GM19035 (cell line): ENCODE measurements around the gene PIGK.

Experiments used
- ATAC-seq: cut with Tn5 transposase; IDR thresholded peaks from one replicate; pipeline ENCODE4 v1.9.1; 2021; ENCODE audit not compliant: unreplicated experiment

Gene PIGK

DNA sequence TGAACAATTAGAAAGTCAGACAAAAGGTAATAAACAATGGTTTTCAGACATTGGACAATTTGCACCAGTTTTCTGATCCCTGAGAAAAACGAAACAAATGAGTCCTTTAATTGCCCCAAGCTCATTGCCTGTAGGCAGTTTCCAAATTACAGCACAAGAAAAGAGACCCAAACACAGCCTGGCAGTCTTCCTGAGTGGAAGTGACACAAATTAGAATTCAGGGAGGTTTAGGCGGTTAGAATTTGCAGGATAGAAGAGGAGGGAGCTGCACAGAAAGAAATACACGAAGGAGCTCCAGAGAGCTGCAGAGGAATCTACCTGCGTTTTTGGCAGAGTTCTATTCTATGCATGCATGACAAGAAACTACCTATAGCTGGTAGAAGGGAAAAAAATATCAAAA is 115.7 kb downstream of the PIGK start:
- ATAC-seq: no peak

DNA sequence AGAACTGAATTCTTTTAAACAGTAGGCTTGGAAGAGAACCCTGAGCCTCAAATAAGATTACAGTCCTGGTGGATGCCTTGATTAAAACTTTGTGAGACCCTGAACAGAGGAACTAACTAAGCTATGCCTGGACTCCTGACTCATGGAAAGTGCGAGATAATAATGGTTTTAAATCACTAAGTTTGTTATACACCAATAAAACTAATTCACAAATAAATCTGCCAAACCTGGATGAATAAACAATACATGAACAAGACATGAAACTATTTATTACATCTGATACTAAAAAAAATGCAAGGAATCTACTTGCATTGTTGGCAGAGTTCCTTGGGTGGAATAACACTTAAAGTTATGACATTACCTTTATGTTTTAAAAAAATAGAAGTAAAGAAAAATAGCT is 118.4 kb downstream of the PIGK start:
- ATAC-seq: no peak

DNA sequence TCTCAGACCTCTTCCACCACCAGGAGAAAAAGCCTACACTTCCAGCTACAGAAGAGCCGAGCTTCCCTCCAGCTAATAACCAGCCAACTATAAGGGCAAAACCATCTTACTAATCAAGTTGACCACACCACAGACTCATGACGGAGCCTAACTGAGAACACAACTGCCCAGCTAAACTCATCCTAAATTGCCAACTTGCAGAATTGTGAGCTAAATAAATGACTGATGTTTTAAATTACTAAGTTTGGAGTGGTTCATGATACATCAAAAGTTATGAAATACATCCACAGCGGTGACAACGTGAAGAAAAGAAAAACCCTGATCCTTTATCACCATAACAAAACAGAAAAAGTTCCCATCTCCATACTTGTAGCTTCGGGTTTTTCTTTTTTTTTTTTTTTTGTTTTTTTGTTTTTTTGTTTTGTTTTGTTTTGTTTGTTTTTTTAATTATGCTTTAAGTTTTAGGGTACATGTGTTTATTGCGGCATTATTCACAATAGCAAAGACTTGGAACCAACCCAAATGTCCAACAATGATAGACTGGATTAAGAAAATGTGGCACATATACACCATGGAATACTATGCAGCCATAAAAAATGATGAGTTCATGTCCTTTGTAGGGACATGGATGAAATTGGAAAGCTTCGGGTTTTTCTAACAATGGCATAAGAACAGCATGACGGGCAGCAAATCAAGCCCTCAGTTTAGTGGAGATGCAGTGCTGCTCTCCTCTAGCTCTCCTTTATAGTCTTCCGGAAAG is 122.6 kb downstream of the PIGK start:
- no peak for ATAC-seq

DNA sequence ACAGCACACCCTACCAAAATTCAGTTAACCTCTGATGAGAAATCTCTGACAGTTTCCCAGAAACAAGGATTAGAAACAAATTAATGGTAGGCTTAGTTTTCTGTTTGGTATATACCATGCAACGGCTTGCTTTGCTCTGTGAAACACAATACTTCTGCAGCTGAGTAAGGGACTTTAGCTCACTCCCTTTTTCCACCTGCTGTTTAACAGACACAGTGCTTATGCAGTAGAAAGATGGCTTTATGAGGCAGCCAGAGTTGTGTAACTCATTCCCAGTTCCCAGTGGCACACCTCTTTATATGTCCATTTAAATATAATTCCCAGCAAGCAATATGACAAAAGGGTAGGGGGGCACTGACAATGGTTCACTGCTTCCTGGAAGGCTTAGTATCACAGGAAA is 124.0 kb downstream of the PIGK start:
- no peak for ATAC-seq

DNA sequence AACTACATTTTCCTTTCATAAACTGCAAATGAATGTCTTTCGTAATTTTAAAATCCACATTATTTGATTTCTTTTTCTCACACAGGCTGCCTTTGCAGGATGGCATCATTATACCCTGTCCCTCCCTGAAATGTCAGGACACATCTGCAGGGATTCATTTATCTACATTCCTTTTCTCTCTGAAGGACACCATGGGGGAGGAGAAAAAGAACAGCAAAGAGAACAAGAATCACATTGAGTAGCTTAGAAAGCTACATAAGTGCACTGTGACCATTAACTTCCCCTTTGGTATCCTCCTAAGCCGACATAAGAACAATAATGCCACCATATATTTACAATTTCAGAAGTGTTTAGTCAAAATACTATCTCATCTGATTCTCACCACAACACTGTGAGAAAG is 129.5 kb downstream of the PIGK start:
- no peak for ATAC-seq

DNA sequence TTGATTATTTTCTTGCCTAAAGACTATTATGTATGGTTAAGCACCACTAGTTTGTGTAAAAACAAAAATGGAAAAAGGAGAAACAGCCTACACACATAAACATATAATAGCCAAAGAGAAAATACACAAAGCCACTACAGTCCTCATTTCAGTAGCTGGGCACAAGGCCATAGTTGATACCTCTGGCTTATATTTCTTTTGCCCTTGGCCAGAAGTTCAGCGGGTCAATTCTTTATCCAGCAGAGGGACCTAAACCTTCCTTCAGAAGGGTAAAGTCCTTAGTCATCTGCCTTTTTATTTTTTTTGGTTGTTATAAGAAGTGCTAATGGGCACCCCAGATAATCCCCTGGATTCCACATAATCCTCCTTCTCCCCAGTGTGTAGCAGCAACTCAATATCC is 134.1 kb downstream of the PIGK start:
- no peak for ATAC-seq

DNA sequence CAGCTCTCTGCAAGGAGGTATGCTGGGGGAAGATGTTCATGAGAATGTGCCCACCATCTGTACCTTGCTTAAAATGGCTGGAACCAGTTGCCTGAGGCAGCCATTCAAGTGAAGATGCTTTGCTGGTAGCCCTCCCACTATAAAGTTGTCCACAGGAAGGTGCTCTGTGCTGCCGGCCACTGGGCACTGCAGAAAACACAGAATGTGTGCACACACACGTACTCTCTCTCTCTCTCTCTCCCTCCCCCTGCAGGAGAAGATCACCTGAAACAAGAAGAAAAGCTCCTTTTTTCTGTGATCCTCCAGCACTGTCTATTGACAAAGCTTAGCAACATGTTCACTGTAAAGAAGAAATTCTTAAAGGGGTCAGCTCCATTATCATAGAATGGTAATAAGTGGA is 134.8 kb downstream of the PIGK start:
- ATAC-seq: no peak

DNA sequence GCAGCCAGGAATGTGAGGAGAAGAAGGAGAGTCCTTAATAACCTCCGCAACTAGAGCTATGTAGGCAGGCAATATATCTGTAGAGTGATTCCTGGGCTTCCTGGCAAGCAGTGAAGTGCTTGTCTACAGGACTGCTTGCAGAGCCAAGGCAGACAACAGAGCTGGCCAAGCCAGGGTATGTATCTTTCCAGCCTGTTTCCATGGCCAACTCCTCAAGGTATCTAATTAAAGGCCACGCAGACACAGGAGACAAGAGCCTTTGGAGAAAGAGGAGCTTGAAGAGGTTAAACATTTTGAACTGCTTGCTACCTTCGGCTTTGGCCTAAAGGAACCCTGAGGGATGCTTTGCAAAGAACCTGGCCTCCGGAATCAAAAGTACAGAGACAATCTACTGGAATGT is 137.4 kb downstream of the PIGK start:
- ATAC-seq: no peak

DNA sequence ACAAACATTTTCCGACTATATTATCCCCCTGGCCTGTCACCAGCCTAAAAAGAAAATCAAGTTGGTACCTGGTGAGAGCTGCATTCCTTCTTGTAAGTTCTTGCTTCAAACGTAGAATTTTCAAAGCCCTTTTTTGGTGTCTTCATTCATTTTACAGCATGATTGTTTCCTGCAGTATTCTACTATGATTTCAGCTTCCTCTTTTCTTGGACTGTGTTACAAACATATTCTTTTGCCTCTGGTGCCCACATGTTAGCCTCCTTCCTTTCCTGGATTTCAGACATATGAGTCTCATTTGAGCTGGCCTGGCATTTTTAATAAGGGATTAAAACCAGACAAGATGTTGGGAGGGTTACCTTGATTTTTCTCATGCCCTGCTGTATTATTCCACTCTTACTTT is 142.5 kb downstream of the PIGK start:
- ATAC-seq: no peak

DNA sequence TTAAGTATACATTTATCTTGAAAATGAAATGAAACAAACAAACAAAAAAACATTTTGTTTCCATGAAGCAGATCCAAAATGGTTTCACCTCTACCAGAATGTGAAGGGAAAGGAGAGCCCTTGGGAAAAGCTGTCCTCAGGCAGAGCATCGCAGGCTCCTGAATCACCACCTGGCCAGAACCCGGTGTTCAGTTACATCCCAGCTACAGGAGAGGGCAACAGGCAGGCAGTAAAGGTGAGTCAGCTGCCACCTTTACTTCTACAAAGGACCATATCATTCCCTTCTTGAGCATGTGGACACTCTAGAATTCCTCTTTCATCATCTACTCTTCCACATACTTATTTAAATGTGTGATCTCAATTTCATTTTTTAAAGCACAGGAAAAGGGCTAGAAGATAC is 151.2 kb downstream of the PIGK start:
- ATAC-seq: no peak

DNA sequence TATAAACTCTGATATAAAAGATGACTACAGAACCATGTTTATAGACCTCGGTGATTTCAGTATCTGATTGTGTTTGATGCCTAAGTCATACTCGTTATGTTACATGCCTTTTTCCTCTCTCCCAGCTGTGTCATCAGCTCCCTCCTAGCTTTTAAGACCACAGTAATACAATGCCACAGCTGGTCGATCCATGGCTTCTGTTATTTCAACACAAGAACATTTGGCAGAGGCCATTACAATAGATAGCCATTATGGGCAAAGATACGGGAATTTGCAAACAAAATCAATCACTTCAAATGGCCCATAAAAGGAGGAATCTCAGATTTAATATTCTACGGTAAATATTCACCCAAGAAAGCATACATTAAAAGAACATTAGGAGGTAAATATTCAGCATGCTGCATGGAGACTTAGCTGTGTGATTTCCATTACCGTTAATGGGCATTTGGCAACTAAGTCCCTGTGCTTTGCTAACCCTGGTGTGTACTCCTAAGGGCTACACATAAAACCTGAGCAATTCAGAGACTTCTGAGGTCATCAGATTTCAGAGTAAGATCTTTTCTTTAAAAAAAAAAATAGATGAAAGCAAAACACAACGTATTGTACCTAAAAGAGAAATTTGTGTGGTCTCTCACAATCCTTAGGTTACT is 153.4 kb downstream of the PIGK start:
- ATAC-seq: no peak

DNA sequence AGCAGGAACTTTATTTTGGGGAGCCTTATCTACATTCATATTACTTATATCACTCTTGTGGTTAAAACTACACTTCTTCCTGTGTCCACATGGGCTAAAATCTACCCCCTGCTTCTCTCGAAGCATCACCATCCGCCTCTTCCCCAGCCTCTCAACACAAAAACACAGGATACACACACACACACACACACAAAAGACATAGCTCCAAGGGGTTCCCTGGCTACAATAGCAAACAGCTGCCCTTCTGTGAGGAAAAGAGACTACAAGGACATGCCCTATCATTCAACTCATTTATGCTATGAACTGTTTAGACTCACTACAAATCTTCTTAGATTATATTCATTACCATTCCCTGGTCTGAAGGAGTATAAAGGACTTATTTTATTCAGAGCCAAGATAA is 155.0 kb downstream of the PIGK start:
- no peak for ATAC-seq

DNA sequence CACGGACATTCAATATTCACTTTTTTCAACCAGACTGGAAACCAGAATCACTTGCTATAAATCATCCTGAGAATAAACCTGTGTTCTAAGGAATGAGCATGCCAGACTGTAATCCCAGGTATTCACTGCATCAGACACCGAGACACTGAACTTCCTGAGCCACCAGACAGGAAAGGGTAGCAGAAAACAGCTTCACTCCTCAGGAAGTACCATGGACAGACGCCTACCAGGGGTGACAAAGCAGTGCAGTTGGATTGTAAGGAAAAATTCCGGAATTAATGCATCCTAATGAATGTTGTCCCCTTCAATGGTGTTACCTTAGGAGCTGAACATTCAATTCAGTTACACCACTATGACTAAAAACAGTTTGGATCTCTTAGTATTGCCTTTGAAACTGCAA is 156.1 kb downstream of the PIGK start:
- no peak for ATAC-seq

DNA sequence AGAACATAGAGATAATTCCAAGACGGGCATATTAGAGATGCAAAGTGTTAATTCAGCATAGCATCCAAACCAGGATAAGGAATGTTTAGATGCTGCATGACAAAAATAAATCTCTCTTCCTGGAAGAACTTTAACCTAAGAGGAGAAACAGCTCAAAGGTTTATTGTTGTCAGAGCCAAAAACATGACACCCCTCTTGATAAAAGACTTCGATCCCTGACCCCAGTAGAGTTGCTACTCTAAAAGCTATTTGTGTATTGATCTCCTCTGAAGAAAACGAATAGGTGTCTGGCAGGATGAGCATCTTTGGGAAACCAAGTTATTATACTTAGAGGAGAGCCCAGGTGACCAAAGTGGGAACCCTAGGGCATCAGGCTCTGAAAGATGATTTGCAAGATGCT is 158.1 kb downstream of the PIGK start:
- no peak for ATAC-seq

DNA sequence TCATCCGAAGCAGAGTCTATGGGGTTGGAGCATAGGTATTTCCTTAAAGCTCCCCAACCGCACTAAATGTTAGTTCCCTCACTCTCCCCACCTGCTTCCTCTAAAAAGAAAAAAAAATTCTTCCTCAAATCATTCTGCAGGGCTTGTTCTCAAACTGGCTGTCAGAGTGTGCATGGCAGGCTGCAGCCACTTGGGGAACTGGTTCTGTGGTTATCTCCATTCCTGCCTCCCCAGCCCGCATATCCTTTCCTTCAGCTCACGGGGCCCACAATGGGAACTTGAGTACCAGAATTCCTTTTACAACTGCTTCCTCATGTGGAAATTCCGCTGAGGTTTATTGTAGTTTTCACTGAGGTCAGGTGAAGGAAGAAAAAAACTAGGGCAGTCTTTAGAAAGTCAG is 159.2 kb downstream of the PIGK start:
- no peak for ATAC-seq

DNA sequence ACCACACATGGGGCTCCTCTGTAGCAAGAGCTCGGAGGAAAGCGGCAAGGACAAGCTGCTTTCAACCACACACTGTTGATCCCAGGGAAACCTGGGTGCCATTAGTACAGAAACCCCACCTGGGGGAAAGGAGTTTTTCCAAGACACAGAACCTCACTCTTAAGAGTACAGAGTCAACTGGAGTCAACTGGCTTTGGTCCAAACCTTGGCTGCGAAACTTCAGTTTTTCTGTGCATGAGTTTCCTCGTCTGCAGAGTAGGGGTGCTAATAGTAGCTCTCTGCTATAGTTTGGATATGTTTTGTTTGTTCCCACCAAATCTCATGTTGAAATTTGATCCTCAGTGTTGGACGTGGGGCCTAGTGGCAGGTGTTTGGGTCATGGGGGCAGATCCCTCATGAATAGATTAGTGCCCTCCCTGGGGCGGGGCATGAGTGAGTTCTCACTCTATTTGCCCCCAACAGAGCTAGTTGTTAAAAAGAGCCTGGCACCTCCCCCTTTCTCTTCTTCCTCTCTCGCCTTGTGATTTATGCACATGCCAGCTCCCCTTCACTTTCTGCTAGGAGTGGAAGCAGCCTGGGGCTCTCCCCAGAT is 161.1 kb downstream of the PIGK start:
- no peak for ATAC-seq

DNA sequence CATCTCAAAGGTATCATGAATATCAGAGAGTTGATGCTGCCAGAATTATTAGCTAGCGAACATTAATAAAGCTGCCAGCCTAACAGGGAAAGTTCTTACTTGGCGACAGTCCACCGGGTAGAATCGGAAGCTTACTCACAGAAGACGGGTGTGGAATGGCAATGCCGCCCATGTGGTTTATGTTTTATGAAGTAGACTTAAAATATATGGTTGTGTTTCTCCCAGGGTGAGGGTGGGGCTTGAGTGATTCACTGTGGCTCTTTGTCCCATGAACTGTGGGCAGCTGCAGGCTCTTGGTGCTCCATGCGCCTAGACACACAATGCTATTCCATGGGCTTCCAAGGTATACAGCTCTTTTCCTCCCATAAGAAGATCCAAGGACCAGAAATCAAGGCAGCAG is 162.7 kb downstream of the PIGK start:
- no peak for ATAC-seq

DNA sequence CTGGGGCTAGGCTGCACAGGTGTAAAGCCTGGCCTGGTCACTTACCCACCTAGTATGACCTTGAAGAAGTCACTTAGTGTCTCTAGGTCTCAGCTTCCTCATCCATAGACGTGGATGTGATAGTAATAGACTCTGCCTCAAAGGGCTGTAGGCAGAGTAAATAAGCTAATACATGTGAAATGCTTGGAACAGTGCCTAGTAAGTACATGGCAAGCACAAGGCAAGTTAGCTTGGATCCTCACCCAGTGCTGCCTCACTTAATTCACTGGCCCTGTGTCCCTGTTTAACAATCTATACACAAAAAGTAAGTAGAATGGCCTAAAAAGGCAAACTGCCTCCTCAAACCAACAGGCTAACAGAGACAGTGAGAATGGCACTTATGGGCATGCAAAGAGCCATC is 167.8 kb downstream of the PIGK start:
- no peak for ATAC-seq

DNA sequence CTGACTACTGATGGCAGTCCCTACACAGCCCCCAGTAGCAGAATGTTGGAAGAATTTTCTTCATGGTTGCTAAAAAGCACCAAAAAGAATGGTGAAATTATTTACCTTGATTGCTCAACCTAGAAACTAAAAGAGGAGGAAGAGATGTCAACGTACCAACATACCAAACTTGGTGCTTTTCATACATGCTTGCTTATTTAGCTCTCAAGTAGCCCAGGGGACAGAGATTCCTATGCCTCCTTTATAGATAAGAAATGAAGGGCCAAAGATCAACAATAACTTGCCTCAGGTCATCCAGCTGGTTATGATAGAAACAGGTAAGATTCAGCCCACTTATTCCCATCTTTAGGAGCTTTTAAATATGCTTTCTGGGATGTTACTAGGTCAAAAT is 170.6 kb downstream of the PIGK start:
- ATAC-seq: no peak

DNA sequence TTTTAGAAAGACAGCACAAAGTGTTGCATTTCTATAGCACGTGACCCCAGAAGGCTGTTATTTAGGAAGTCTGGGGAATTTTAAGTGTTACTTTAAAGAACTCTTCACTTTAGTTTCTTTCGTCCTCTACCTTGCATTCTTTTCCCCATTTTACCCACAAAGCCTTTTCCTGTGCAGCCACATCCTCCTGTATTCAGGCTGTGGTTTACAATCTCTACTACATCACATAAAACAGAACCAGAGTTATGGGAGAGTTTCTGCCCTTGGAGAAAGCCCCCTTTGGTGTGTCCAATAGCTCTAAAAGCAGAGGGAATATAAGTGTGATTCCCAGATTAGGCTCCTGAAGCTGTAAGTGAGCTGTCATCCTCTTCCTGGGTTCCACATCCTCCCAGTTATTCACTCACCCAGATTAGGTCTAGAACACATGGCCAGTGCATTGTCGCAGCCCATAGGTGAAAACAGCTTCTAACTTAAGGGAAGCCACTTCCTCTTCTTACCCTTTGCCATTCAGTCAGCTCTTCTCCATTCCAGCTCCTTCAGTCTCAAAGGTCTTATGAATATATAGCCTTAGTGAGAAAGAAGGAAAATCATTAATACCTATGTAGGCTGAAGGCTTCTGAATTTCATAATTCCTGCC is 171.1 kb downstream of the PIGK start:
- ATAC-seq: no peak

DNA sequence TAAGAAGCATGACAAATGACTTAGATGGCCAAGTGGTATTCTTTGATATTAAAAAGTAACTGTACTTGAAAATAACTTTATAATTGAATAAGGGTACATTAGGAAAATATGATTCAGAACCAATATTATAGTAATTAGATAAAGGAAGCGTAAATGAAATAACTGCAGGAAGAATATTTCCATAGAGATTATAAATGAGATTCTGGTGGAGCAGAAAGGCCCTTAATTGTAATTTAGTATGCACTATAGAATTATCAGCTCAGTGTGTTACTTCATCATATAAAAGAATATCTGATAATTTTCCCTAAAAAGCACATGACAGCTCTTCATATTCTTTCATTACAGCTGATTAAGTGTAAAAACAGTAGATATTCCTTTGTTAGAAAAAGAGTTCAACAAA is 171.7 kb downstream of the PIGK start:
- no peak for ATAC-seq
